HCT116 (cell line): ENCODE measurements around the gene KCND2. TPM values are rescaled to one million over a fixed set of nuclear protein-coding genes. Genes with fewer than 3 reads are reported as not detected.

ENCODE experiments used
- ATAC-seq: fragments of 200-7000 bp; cut with Tn5 transposase; 2 replicates; pipeline ENCODE4 v1.9.1; 2020; ENCODE audit warnings: mild to moderate bottlenecking, moderate library complexity
- BruUV-seq: library from RNA; stranded (reverse); fragments of 400-500 nt; replicated peaks from 2 replicates; lab custom pipeline; 2021; lab: Mats Ljungman, UMichigan
- CTCF ChIA-PET: fragments of 300-600 bp; sonication (Branson Sonifier 250); formaldehyde crosslinking; loops from one replicate; lab custom pipeline; 2021; ENCODE audit warnings: antibody characterized with exemption; lab: Charles Lee
- POLR2A ChIA-PET: fragments of 300-600, 350-600 bp; sonication (Branson Sonifier 250); formaldehyde crosslinking; loops from one replicate; lab custom pipeline; 2021; ENCODE audit warnings: antibody characterized with exemption; lab: Charles Lee
- RAD21 ChIA-PET, 2 experiments: fragments of 300-600 bp; sonication (Branson Sonifier 250); formaldehyde crosslinking; loops; one replicate each; lab custom pipeline; 2023; ENCODE audit warnings: low total read pairs in 2 of 2; ENCODE audit not compliant: uncharacterized antibody in 2 of 2, unreplicated experiment in 2 of 2, low non-redundant PET in 1 of 2; lab: Charles Lee
- DNase-seq: peaks from one replicate; pipeline ENCODE4 v3.0.0-alpha.2; 2010; ENCODE audit warnings: low read depth, low spot score
- H2AFZ ChIP-seq: fragments of 200-600 bp; shearing (Covaris generic), sonication (generic); 2 replicates; pipeline ENCODE4 v1.6.1; 2017; ENCODE audit warnings: low read depth, mixed run types, mixed read lengths, antibody characterized with exemption, low read length; ENCODE audit not compliant: poor library complexity, severe bottlenecking
- H3K27ac ChIP-seq: 2 replicates; pipeline ENCODE4 v1.5.1; 2012; ENCODE audit warnings: low read depth, low read length
- H3K27me3 ChIP-seq: fragments of 200-600 bp; sonication (generic); 2 replicates; pipeline ENCODE4 v1.6.1; 2016; ENCODE audit warnings: mixed run types, low read length, mixed read lengths; ENCODE audit not compliant: insufficient read depth
- H3K36me3 ChIP-seq, 2 experiments: fragments of 200-500 bp in 1 of 2; fragments of 200-600 bp in 1 of 2; sonication (Bioruptor generic) in 1 of 2; sonication (generic) in 1 of 2; 2 replicates each; pipeline versions ENCODE4 v1.5.1 to v1.6.1; 2014 to 2016; ENCODE audit warnings: low read length in 2 of 2, inconsistent platforms in 1 of 2, mixed read lengths in 1 of 2, mixed run types in 1 of 2; ENCODE audit not compliant: insufficient read depth in 2 of 2, control insufficient read depth in 1 of 2
- H3K4me1 ChIP-seq, 2 experiments: fragments of 200-600 bp in 1 of 2; sonication (generic) in 1 of 2; 2 replicates each; pipeline versions ENCODE4 v1.5.1 to v1.6.1; 2012 to 2017; ENCODE audit warnings: low read length in 2 of 2, inconsistent platforms in 1 of 2, mild to moderate bottlenecking in 1 of 2, mixed read lengths in 1 of 2, mixed run types in 1 of 2, moderate library complexity in 1 of 2; ENCODE audit not compliant: insufficient read depth in 2 of 2, control insufficient read depth in 1 of 2
- H3K4me2 ChIP-seq: fragments of 200-600 bp; sonication (generic); 2 replicates; pipeline ENCODE4 v1.6.1; 2017; ENCODE audit warnings: mixed run types, low read length, mixed read lengths
- H3K4me3 ChIP-seq, 2 experiments: fragments of 200-600 bp in 1 of 2; sonication (generic) in 1 of 2; replicated peaks in 1 of 2; 2 replicates each; pipeline ENCODE4 v1.5.1; 2011 to 2016; ENCODE audit warnings: low read length in 2 of 2, control low read depth in 1 of 2, low read depth in 1 of 2, mild to moderate bottlenecking in 1 of 2, mixed read lengths in 1 of 2, mixed run types in 1 of 2
- H3K79me2 ChIP-seq: fragments of 200-600 bp; sonication (generic); 2 replicates; pipeline ENCODE4 v1.6.1; 2017; ENCODE audit warnings: mild to moderate bottlenecking, mixed run types, low read length, moderate library complexity, mixed read lengths; ENCODE audit not compliant: insufficient read depth
- H3K9ac ChIP-seq: fragments of 200-600 bp; sonication (generic); 2 replicates; pipeline ENCODE4 v1.6.1; 2016; ENCODE audit warnings: low read length, mixed read lengths
- H3K9me2 ChIP-seq: fragments of 200-600 bp; sonication (generic), shearing (Covaris generic); 2 replicates; pipeline ENCODE4 v1.6.1; 2017; ENCODE audit warnings: mixed run types, mild to moderate bottlenecking, moderate library complexity; ENCODE audit not compliant: insufficient read depth
- H3K9me3 ChIP-seq, 2 experiments: fragments of 200-500 bp in 1 of 2; fragments of 200-600 bp in 1 of 2; sonication (Bioruptor generic) in 1 of 2; sonication (generic) in 1 of 2; 2 replicates each; pipeline ENCODE4 v1.6.1; 2014 to 2017; ENCODE audit warnings: low read length in 2 of 2, mixed read lengths in 2 of 2, inconsistent platforms in 1 of 2, low read depth in 1 of 2, mild to moderate bottlenecking in 1 of 2, mixed run types in 1 of 2, moderate library complexity in 1 of 2; ENCODE audit not compliant: control insufficient read depth in 1 of 2, insufficient read depth in 1 of 2
- H4K20me1 ChIP-seq: fragments of 200-600 bp; sonication (generic), shearing (Covaris generic); 2 replicates; pipeline ENCODE4 v1.6.1; 2017; ENCODE audit warnings: mixed run types, mild to moderate bottlenecking, moderate library complexity; ENCODE audit not compliant: insufficient read depth
- FOSL1 ChIP-seq: IDR thresholded peaks from 2 replicates; pipeline ENCODE4 v1.6.1; 2012; ENCODE audit warnings: low read depth
- REST ChIP-seq: IDR thresholded peaks from 2 replicates; pipeline ENCODE4 v1.6.1; 2012; ENCODE audit warnings: low read depth
- YY1 ChIP-seq: IDR thresholded peaks from 2 replicates; pipeline ENCODE4 v1.6.1; 2011; ENCODE audit warnings: low read length, low read depth, moderate library complexity, mild to moderate bottlenecking; ENCODE audit not compliant: insufficient replicate concordance; ENCODE audit errors: extremely low read depth
- intact Hi-C: fragments of 100-400 bp; cut with micrococcal nuclease; formaldehyde crosslinking; loops from 2 replicates; pipeline ENCODE4 v1.10.0; 2022
- total RNA-seq: library from RNA; stranded (reverse); gene quantifications from one replicate; pipeline ENCODE4 v1.2.1, GENCODE V29; 2021; ENCODE audit not compliant: unreplicated experiment

The KCND2 gene
- total RNA-seq, 1 experiment from 2014 or later, result 0.05 TPM

- BruUV-seq, result no TSS peak
- Histone ChIP-seq H3K9ac (no peak overlapping the region), H3K9me3 (no peaks in the 10 kb centered on the region), H4K20me1 (no peaks in the 10 kb centered on the region), H3K27ac (no peak overlapping the region)
- no peak for DNase-seq
- POLR2A ChIA-PET, result no interaction called here
- TF ChIP-seq YY1 (no peak), FOSL1 (no peak), REST (no peak)
- TF ChIP-seq, all 23 proteins: peak for 0
- H3K36me3 ChIP-seq, result no peaks in the 10 kb centered on the region
- H2AFZ ChIP-seq, result no peak overlapping the region
- no peak for ATAC-seq
- H3K4me3 ChIP-seq, result no peak overlapping the region
- no peaks in the 10 kb centered on the region for H3K9me2 ChIP-seq
- no peaks in the 10 kb centered on the region for H3K27me3 ChIP-seq
- H3K79me2 ChIP-seq, result no peaks in the 10 kb centered on the region
- peaks cover 0 to 13% of the 10 kb centered on the region in 2 experiments; a peak in 2 of 4 replicates for H3K4me1 ChIP-seq
- no peak overlapping the region for H3K4me2 ChIP-seq
- ChIA-PET RAD21 (no interaction called here), CTCF (no interaction called here)
- intact Hi-C loops, result no loop called here
Measured at GRCh38 chr7:120398284-120399000, 125.5 kb downstream of the KCND2 start.
